GM11168 (cell line): ENCODE data around the gene OR5H1.

Experiments used
- in situ Hi-C: fragments of 300-500 bp; cut with MboI; formaldehyde crosslinking; loops from one replicate; pipeline ENCODE4 v1.12.0; 2022; ENCODE audit warnings: low sequenced_read_pairs; ENCODE audit not compliant: unreplicated experiment

The OR5H1 gene

DNA sequence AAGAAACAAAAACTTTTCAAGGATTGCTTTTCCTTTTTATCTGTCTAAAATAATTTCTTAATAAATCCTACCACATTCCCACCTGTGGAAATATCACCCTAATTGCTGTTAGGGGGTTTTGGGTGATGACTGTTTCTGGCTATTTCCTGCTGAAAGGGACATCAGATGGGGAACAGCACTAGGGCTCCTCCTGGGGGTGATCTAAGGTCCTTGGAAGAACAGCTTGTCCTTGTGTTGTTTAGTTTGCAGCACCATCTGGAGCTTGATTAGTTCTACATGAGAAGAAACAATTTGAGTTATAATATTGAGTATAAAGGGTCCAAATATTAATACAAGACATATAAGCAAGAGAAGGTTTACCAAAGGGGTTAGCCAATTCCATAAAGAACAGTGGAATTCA is 54.7 kb downstream of the OR5H1 start:
- in situ Hi-C loops: loop anchor here (25.0 kb wide), 1 partner anchor 152 kb away; no protein-coding TSS in a partner anchor
